GM12892 (cell line): Measurements from ENCODE around the gene TAB3.

ENCODE experiments used
- POLR2A ChIP-seq: IDR thresholded peaks from 2 replicates; pipeline ENCODE4 v1.6.1; 2011; ENCODE audit warnings: low read depth, low read length, control low read depth
- POLR2AphosphoS5 ChIP-seq: IDR thresholded peaks from 2 replicates; pipeline ENCODE4 v1.6.1; 2011; ENCODE audit warnings: low read depth, low read length, control low read depth

- TF ChIP-seq POLR2AphosphoS5 (no peak), POLR2A (no peak)
These were observed 92.8 kb downstream of the TAB3 start for GRCh38 chrX:30795981-30796958.
